Measurements from ENCODE around the gene KDELR3. TPM values are rescaled to one million over a fixed set of nuclear protein-coding genes. Genes with fewer than 3 reads are reported as not detected.

The KDELR3 gene
- total RNA-seq, 1 experiment from 2014 or later: 6.4 TPM

GRCh38 chr22:38481162-38481870 is 13.4 kb downstream of the KDELR3 start:
- BruUV-seq (replicated peaks): no TSS peak
- Mint-ChIP-seq H3K9me3 (ENCODE audit: unreplicated experiment) (no peaks in the 10 kb centered on the region), H3K4me1 (ENCODE audit: insufficient read depth, unreplicated experiment) (no peaks in the 10 kb centered on the region), H3K27me3 (ENCODE audit: insufficient read depth, unreplicated experiment) (no peaks in the 10 kb centered on the region), H3K27ac (ENCODE audit: low read depth, unreplicated experiment) (no peak overlapping the region), H3K36me3 (ENCODE audit: insufficient read depth, unreplicated experiment) (peaks cover 68% of the 10 kb centered on the region), H3K4me3 (ENCODE audit: unreplicated experiment) (no peak overlapping the region)
- POLR2A ChIA-PET: interaction anchor here (0.6 to 3.4 kb wide), 10 partner anchors 8 to 187 kb away, joined by 3 to 21 read pairs (median 4); partner anchors contain the start of gene KDELR3
- DNase-seq (ENCODE audit: unreplicated experiment): no peak
- intact Hi-C loops (cut with micrococcal nuclease): no loop called here
- TF ChIP-seq, protein P1, sequence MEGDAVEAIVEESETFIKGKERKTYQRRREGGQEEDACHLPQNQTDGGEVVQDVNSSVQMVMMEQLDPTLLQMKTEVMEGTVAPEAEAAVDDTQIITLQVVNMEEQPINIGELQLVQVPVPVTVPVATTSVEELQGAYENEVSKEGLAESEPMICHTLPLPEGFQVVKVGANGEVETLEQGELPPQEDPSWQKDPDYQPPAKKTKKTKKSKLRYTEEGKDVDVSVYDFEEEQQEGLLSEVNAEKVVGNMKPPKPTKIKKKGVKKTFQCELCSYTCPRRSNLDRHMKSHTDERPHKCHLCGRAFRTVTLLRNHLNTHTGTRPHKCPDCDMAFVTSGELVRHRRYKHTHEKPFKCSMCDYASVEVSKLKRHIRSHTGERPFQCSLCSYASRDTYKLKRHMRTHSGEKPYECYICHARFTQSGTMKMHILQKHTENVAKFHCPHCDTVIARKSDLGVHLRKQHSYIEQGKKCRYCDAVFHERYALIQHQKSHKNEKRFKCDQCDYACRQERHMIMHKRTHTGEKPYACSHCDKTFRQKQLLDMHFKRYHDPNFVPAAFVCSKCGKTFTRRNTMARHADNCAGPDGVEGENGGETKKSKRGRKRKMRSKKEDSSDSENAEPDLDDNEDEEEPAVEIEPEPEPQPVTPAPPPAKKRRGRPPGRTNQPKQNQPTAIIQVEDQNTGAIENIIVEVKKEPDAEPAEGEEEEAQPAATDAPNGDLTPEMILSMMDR (IDR thresholded peaks at IDR 0.05; ENCODE audit: unreplicated experiment): no peak
- CTCF ChIA-PET: interaction anchor here (0.6 to 0.8 kb wide), 2 partner anchors 516 to 586 kb away, joined by 3 read pairs; no protein-coding TSS in a partner anchor

- BruUV-seq (replicated peaks): no TSS peak
- intact Hi-C loops (cut with micrococcal nuclease): no loop called here
- ChIA-PET POLR2A (interaction anchor here (0.9 to 3.4 kb wide), 3 partner anchors 8 to 14 kb away, joined by 3 to 21 read pairs (median 6); no protein-coding TSS in a partner anchor), CTCF (interaction anchor here (0.8 kb wide), 1 partner anchor 516 kb away, joined by 3 read pairs; no protein-coding TSS in a partner anchor)
- Mint-ChIP-seq H3K9me3 (ENCODE audit: unreplicated experiment) (no peaks in the 10 kb centered on the region), H3K4me1 (ENCODE audit: insufficient read depth, unreplicated experiment) (no peaks in the 10 kb centered on the region), H3K27me3 (ENCODE audit: insufficient read depth, unreplicated experiment) (no peaks in the 10 kb centered on the region), H3K27ac (ENCODE audit: low read depth, unreplicated experiment) (no peak overlapping the region), H3K4me3 (ENCODE audit: unreplicated experiment) (no peak overlapping the region), H3K36me3 (ENCODE audit: insufficient read depth, unreplicated experiment) (peaks cover 74% of the 10 kb centered on the region)
- TF ChIP-seq, protein P1 (IDR thresholded peaks at IDR 0.05; ENCODE audit: unreplicated experiment): no peak
- DNase-seq (ENCODE audit: unreplicated experiment): no peak
Observed at GRCh38 chr22:38481871-38482332, 14.0 kb downstream of the KDELR3 start.

GRCh38 chr22:38482662-38483308 is 14.9 kb downstream of the KDELR3 start:
- POLR2A ChIA-PET: interaction anchor here (2.0 to 3.4 kb wide), 2 partner anchors 8 to 12 kb away, joined by 5 to 21 read pairs; no protein-coding TSS in a partner anchor
- Mint-ChIP-seq H3K4me3 (ENCODE audit: unreplicated experiment) (no peak overlapping the region), H3K9me3 (ENCODE audit: unreplicated experiment) (no peaks in the 10 kb centered on the region), H3K36me3 (ENCODE audit: insufficient read depth, unreplicated experiment) (peaks cover 83% of the 10 kb centered on the region), H3K4me1 (ENCODE audit: insufficient read depth, unreplicated experiment) (no peaks in the 10 kb centered on the region), H3K27me3 (ENCODE audit: insufficient read depth, unreplicated experiment) (no peaks in the 10 kb centered on the region), H3K27ac (ENCODE audit: low read depth, unreplicated experiment) (no peak overlapping the region)
- intact Hi-C loops (cut with micrococcal nuclease): no loop called here
- TF ChIP-seq, protein P1 (IDR thresholded peaks at IDR 0.05; ENCODE audit: unreplicated experiment): no peak
- BruUV-seq (replicated peaks): no TSS peak
- DNase-seq (ENCODE audit: unreplicated experiment): no peak
- CTCF ChIA-PET: no interaction called here

- no peak overlapping the region for H3K27ac Mint-ChIP-seq (ENCODE audit: low read depth, unreplicated experiment)
- H3K9me3 Mint-ChIP-seq (ENCODE audit: unreplicated experiment): no peaks in the 10 kb centered on the region
- peaks cover 95% of the 10 kb centered on the region for H3K36me3 Mint-ChIP-seq (ENCODE audit: insufficient read depth, unreplicated experiment)
- intact Hi-C loops (cut with micrococcal nuclease): no loop called here
- CTCF ChIA-PET: interaction anchor here (1.0 kb wide), 1 partner anchor 11 kb away, joined by 4 read pairs; no protein-coding TSS in a partner anchor
- DNase-seq (ENCODE audit: unreplicated experiment): no peak
- BruUV-seq (replicated peaks): TSS peak; percentile 9
- H3K4me1 Mint-ChIP-seq (ENCODE audit: insufficient read depth, unreplicated experiment): no peaks in the 10 kb centered on the region
- H3K4me3 Mint-ChIP-seq (ENCODE audit: unreplicated experiment): no peak overlapping the region
- POLR2A ChIA-PET: interaction anchor here (0.9 to 2.0 kb wide), 3 partner anchors 10 to 14 kb away, joined by 3 to 5 read pairs (median 4); no protein-coding TSS in a partner anchor
- TF ChIP-seq, protein P1 (IDR thresholded peaks at IDR 0.05; ENCODE audit: unreplicated experiment): no peak
- no peaks in the 10 kb centered on the region for H3K27me3 Mint-ChIP-seq (ENCODE audit: insufficient read depth, unreplicated experiment)
Observed at GRCh38 chr22:38484244-38484643, 16.3 kb downstream of the KDELR3 start.
